LNCaP clone FGC (cell line): ENCODE measurements around the gene ADAMTS14.

Source experiments
- DNase-seq: peaks from one replicate; pipeline ENCODE4 v3.0.0-alpha.2; 2011; ENCODE audit warnings: low read depth
- H3K4me3 ChIP-seq: 2 replicates; pipeline ENCODE4 v1.5.1; 2011; ENCODE audit warnings: mild to moderate bottlenecking, low read depth, low read length, control low read depth
- CTCF ChIP-seq: IDR thresholded peaks from 2 replicates; pipeline ENCODE4 v1.5.1; 2012; ENCODE audit warnings: mild to moderate bottlenecking; ENCODE audit not compliant: control insufficient read depth, insufficient read depth; ENCODE audit errors: extremely low read depth

Gene ADAMTS14

DNA sequence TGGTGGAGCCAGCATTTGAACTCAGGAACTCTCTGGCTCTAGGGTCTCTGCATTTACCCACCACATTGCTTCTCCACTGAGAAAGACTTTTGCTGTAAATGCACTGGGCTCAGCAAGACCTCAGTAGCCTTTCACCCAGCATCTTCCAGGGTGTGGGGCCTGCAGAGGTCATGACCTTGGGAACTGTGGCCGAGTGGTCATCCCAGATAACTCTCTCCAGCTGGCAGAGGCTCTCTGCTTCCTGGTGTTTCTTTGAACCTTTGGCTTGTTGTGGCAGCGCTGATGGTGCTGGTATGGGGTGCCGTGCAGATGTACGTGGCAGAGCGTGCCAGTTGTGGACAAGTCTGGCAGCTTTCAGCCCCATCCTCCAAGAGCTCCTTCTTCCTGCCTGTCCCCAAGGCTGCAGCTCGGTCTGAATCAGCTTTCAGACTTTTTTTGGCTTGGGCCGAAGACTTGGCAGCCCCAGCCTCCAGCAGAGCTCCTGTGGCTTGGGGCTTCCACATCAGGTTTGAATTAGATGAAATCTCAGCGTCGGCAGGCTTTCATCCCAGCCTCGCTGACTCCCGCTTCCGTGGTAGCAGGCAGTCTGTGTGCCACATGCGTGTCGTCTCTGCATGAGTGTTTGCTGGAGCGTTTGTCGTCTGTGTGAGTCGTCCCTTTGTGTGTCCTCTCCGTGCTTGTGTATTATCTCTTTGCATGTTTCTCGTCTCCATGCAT, 21.5 kb downstream of the ADAMTS14 start:
- no peak for TF ChIP-seq CTCF

DNA sequence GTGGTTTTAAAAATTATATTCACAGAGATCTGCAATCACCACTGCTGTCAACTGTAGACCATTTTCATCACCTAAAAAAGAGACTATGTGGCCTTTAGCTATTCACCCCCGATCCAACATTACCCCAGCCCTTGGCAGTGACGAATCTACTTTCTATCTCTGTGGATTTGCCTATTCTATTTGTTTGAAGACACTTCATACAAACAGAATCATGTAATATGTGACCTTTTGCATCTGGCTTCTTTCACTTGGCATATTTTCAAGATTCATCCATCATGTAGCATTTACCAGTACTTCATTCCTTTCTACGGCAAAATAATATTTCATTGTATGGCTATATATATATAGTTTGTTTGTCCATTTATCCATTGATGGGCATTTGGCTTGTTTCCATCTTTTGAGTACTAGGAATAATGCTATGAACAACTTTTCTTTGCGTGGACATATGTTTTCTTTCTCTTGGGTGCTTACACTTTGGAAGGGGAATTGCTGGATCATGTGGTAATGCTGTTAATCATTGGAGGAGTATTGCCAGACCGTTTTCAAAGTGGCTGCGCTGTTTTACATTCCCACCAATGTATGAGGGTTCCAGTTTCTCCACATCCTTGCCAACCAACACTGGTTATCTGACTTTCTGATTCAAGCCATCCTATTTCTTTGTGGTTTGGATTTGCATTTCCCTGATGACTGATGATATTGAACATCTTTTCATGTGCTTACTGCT, 22.3 kb downstream of the ADAMTS14 start:
- no peak for TF ChIP-seq CTCF
- DNase-seq: no peak
- no peak overlapping the region for H3K4me3 ChIP-seq

More for the DNA sequence above, 21.5 kb downstream of the ADAMTS14 start:
- no peak for DNase-seq
- H3K4me3 ChIP-seq: no peak overlapping the region

DNA sequence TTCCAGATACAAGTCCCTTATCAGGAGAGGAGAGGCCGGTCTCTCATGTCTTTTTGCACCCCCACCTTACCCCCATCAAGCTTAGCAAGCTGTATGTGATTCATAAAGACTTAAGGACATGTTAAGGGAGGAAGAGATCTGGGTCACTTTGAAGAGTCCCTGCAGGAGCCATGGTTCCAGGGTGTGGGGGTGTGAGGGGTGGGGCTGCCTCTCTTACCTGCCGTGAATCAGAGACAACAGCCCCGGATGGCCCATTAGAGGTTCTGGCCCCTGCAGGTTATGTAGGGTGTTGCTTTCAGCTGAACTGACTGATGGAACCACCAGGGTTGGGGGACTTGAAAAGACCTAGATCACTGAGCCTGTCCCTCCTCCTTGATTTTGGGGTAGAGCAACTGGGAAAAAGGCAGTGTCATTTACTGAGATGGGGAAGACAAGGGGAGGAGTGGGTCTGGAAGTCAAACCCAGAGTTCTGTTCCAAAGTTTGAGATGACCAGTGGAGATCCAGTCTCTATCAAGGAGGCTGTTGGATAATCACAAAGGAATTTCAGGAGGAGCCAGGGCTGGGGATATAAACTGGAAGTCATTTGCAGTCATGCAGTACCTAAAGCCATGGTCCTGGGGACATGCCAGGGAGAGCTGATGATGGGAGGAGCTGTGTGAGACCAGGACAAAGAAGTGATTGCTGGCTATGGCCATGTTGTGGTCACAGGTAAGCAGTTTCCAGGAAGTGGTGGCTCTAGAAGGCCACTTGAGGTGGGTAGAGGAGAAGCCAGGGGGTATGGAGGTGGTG, 23.1 kb downstream of the ADAMTS14 start:
- TF ChIP-seq CTCF: no peak
- H3K4me3 ChIP-seq: no peak overlapping the region
- no peak for DNase-seq

DNA sequence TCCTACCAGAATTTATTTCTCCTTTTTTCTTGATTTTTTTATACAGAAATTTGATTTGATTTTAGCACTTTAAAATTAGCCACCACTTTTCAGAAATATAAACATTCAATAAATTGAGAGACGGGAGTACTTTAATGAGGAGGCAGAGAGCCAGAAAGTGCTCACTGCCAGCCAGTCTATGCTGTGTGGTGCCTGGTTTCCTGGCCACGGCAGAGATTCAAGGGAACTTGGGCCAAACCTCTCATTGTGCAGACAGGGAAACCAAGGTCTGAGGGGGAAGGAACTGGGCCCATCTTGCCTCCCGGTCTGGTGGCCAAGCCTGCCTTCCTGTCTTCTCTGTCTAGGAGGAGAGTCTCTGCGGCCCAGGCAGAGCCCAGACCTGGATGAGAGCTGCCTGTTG, 25.9 kb downstream of the ADAMTS14 start:
- DNase-seq: peak; percentile 14
- no peak overlapping the region for H3K4me3 ChIP-seq
- TF ChIP-seq CTCF: no peak

GRCh38 chr10:70699063-70699658, 26.9 kb downstream of the ADAMTS14 start:
- no peak overlapping the region for H3K4me3 ChIP-seq
- DNase-seq: no peak
- no peak for TF ChIP-seq CTCF

DNA sequence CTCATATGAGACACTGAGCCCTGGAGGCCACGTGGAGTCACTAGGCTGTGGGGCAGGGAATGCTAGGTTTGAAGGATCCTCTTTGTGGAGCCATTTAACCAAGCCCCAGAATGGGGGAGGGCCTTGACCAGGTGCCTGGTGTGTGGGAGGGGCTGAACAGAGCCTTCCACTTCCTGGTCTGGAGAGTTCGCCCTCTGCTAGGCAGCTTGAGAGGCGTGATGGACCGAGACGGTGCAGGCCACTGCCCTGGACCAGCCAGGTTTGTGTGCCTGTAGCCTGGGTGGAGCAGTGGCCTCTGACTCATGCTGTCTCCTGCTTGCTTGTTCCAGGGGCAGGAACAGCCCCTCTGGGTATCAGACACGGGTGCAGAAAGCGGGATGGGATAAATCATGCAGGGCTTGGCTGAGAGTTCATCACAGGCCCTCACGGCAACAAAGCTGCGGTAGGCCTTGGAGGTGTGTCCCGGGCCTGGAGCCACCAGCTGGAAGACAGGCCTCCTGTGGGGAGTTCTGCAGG, 27.4 kb downstream of the ADAMTS14 start:
- no peak for DNase-seq
- H3K4me3 ChIP-seq: no peak overlapping the region

More for the DNA sequence above, 27.4 kb downstream of the ADAMTS14 start:
- TF ChIP-seq CTCF: no peak
